Tibial nerve (tissue), 4 donors: Measurements from ENCODE around the gene ASB10.

ENCODE experiments used
- EP300 ChIP-seq, 2 donors: sonication (generic); formaldehyde crosslinking; IDR thresholded peaks; one replicate each; pipeline ENCODE4 v1.6.1; 2017; ENCODE audit warnings: antibody characterized with exemption in 2 of 2, mild to moderate bottlenecking in 1 of 2
- POLR2A ChIP-seq, 2 donors: fragments of 450-650 bp; IDR thresholded peaks; one replicate each; pipeline ENCODE4 v1.6.1; 2017; ENCODE audit warnings: antibody characterized with exemption in 2 of 2, mild to moderate bottlenecking in 2 of 2, moderate library complexity in 2 of 2
- TF ChIP-seq, protein P1 (sequence below), 5 experiments: fragments of 200-600 bp in 3 of 5; fragments of 450-650 bp in 2 of 5; sonication (generic) in 3 of 5; IDR thresholded peaks; one replicate each; pipeline ENCODE4 v1.5.1; 2016 to 2019; ENCODE audit warnings: antibody characterized with exemption in 5 of 5, mild to moderate bottlenecking in 3 of 5, moderate library complexity in 2 of 5

DNA sequence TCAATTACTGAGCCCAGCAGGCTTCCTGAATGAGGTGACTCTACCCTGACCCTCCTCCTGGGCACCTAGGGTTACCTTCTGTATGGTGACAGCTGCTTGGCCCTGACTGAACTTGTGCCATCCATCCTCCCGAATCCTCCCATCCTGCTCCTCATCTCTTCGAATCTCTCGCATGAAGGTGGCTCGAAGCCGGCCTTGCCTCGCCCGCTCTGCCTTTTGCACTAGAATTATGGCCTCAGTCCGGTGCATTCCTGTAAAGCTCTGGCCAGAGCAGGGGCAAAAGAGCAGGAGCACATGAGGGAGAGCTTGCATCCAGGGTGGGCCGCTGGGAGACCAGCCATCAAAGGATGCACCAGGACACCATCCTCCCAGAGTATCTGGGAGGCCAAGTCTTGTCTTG lies 15.8 kb upstream of the ASB10 start:
- TF ChIP-seq POLR2A (IDR thresholded peaks at IDR 0.05) (no peak), EP300 (IDR thresholded peaks at IDR 0.05) (no peak)
- TF ChIP-seq, protein P1, sequence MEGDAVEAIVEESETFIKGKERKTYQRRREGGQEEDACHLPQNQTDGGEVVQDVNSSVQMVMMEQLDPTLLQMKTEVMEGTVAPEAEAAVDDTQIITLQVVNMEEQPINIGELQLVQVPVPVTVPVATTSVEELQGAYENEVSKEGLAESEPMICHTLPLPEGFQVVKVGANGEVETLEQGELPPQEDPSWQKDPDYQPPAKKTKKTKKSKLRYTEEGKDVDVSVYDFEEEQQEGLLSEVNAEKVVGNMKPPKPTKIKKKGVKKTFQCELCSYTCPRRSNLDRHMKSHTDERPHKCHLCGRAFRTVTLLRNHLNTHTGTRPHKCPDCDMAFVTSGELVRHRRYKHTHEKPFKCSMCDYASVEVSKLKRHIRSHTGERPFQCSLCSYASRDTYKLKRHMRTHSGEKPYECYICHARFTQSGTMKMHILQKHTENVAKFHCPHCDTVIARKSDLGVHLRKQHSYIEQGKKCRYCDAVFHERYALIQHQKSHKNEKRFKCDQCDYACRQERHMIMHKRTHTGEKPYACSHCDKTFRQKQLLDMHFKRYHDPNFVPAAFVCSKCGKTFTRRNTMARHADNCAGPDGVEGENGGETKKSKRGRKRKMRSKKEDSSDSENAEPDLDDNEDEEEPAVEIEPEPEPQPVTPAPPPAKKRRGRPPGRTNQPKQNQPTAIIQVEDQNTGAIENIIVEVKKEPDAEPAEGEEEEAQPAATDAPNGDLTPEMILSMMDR (IDR thresholded peaks at IDR 0.05) = no peak
